GM21528 (cell line): ENCODE data around the gene METTL14.
A peak's percentile ranks its signal among the peaks of the same experiment; 100 is the strongest.
"Not testable (repeated sequence)": the region's sequence is repeated elsewhere in the genome, so short reads cannot be mapped to it uniquely, and the experiment has no call there.

Experiments used
- ATAC-seq: cut with Tn5 transposase; IDR thresholded peaks from one replicate; pipeline ENCODE4 v1.9.1; 2021; ENCODE audit warnings: mild to moderate bottlenecking, moderate library complexity; ENCODE audit not compliant: unreplicated experiment, low FRiP score

METTL14 gene

GRCh38 chr4:118684873-118685811, at the start of gene METTL14:
TSS of gene METTL14 (plus strand) at chr4:118685392. CDS start at chr4:118685535, 143 bp downstream.
- peak; percentile 100 for ATAC-seq

- not testable (repeated sequence) for ATAC-seq
Observed at GRCh38 chr4:118636126-118636525, 49.1 kb upstream of the METTL14 start.

- not testable (repeated sequence) for ATAC-seq
Observed at GRCh38 chr4:118664665-118665064, 20.5 kb upstream of the METTL14 start.

GRCh38 chr4:118669220-118669619, 16.0 kb upstream of the METTL14 start:
- not testable (repeated sequence) for ATAC-seq

GRCh38 chr4:118670968-118671367, 14.2 kb upstream of the METTL14 start:
- not testable (repeated sequence) for ATAC-seq

GRCh38 chr4:118676128-118676527, 9.1 kb upstream of the METTL14 start:
- no peak for ATAC-seq

GRCh38 chr4:118680808-118681207, 4.4 kb upstream of the METTL14 start:
- ATAC-seq = no peak

- no peak for ATAC-seq
Observed at GRCh38 chr4:118682928-118683327, 2.3 kb upstream of the METTL14 start.

- ATAC-seq = no peak
Observed at GRCh38 chr4:118683513-118683912, 1.7 kb upstream of the METTL14 start.

GRCh38 chr4:118703118-118703517, 17.9 kb downstream of the METTL14 start:
- ATAC-seq = no peak

- ATAC-seq = no peak
Observed at GRCh38 chr4:118711052-118711451, 25.9 kb downstream of the METTL14 start.

GRCh38 chr4:118712872-118713271, 27.7 kb downstream of the METTL14 start:
- no peak for ATAC-seq

GRCh38 chr4:118714682-118715081, 29.5 kb downstream of the METTL14 start:
- no peak for ATAC-seq

- no peak for ATAC-seq
Observed at GRCh38 chr4:118716304-118716703, 31.1 kb downstream of the METTL14 start.

- ATAC-seq = no peak
Observed at GRCh38 chr4:118718511-118719170, 33.4 kb downstream of the METTL14 start.

- no peak for ATAC-seq
Observed at GRCh38 chr4:118721752-118722151, 36.6 kb downstream of the METTL14 start.

- ATAC-seq = no peak
Observed at GRCh38 chr4:118723369-118723768, 38.2 kb downstream of the METTL14 start.

- ATAC-seq = no peak
Observed at GRCh38 chr4:118727360-118727759, 42.2 kb downstream of the METTL14 start.

- ATAC-seq = no peak
Observed at GRCh38 chr4:118729287-118730286, 44.4 kb downstream of the METTL14 start.

GRCh38 chr4:118730683-118731082, 45.5 kb downstream of the METTL14 start:
- ATAC-seq = no peak
